Glutamatergic neuron (in vitro differentiated cells): ENCODE results near the gene CACNA1C. TPM values are rescaled to one million over a fixed set of nuclear protein-coding genes. Genes with fewer than 3 reads are reported as not detected.

Experiments
- DNase-seq: peaks from one replicate; pipeline ENCODE4 v3.0.0; 2022
- H3K27ac Mint-ChIP-seq: one replicate; pipeline ENCODE4 v1.8.0; 2020; ENCODE audit warnings: mild to moderate bottlenecking, mixed read lengths, inconsistent platforms; ENCODE audit not compliant: unreplicated experiment
- H3K27me3 Mint-ChIP-seq: one replicate; pipeline ENCODE4 v1.8.0; 2020; ENCODE audit warnings: mild to moderate bottlenecking, moderate library complexity, mixed read lengths, inconsistent platforms; ENCODE audit not compliant: unreplicated experiment
- H3K36me3 Mint-ChIP-seq: one replicate; pipeline ENCODE4 v1.8.0; 2020; ENCODE audit warnings: mild to moderate bottlenecking, mixed read lengths, inconsistent platforms; ENCODE audit not compliant: unreplicated experiment
- H3K4me1 Mint-ChIP-seq: one replicate; pipeline ENCODE4 v1.8.0; 2020; ENCODE audit warnings: mild to moderate bottlenecking, low read depth, mixed read lengths, inconsistent platforms; ENCODE audit not compliant: unreplicated experiment
- H3K4me3 Mint-ChIP-seq: one replicate; pipeline ENCODE4 v1.8.0; 2020; ENCODE audit warnings: mild to moderate bottlenecking, mixed read lengths, inconsistent platforms; ENCODE audit not compliant: unreplicated experiment
- H3K9me3 Mint-ChIP-seq: one replicate; pipeline ENCODE4 v1.8.0; 2020; ENCODE audit warnings: mild to moderate bottlenecking, moderate library complexity, mixed read lengths, inconsistent platforms; ENCODE audit not compliant: unreplicated experiment
- total RNA-seq: library from RNA; stranded (reverse); fragmentation: NEBNext Ultra II Directional; extraction: Animal tissue kit (Norgen Biotek cat#: 25700); gene quantifications from one replicate; pipeline ENCODE4 v1.2.1, GENCODE V29; 2021; ENCODE audit not compliant: unreplicated experiment
- TF ChIP-seq, protein P1 (sequence below): fragments of 200-600 bp; sonication (generic); IDR thresholded peaks from one replicate; pipeline ENCODE4 v1.5.0; 2021; ENCODE audit not compliant: partially characterized antibody, unreplicated experiment

The CACNA1C gene
- total RNA-seq, 1 donor from 2014 or later = 11.0 TPM

DNA sequence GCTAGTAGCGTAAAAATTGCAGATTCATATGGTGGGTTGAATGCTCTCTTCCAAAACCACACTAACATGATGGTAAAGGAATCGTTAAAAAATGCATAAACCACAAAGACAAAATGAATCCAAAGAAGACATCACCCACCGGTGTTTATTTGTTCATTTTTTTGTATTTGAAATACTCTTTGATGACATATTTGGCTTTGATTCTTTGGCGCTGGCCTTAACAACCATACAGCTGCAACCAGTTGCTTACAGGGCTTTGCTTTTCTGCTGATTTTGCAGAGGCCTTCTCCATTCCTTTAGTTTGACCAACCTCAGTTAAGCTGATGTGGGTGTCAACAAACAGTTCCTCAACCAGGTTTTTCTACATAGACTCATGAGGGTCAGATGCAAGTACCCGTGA lies 103.5 kb downstream of the CACNA1C start:
- Mint-ChIP-seq H3K27ac (no peak overlapping the region), H3K27me3 (peaks cover 3% of the 10 kb centered on the region), H3K36me3 (no peaks in the 10 kb centered on the region), H3K4me1 (peaks cover 7% of the 10 kb centered on the region), H3K9me3 (peaks cover 2% of the 10 kb centered on the region), H3K4me3 (no peak overlapping the region)
- DNase-seq = no peak
- TF ChIP-seq, protein P1, sequence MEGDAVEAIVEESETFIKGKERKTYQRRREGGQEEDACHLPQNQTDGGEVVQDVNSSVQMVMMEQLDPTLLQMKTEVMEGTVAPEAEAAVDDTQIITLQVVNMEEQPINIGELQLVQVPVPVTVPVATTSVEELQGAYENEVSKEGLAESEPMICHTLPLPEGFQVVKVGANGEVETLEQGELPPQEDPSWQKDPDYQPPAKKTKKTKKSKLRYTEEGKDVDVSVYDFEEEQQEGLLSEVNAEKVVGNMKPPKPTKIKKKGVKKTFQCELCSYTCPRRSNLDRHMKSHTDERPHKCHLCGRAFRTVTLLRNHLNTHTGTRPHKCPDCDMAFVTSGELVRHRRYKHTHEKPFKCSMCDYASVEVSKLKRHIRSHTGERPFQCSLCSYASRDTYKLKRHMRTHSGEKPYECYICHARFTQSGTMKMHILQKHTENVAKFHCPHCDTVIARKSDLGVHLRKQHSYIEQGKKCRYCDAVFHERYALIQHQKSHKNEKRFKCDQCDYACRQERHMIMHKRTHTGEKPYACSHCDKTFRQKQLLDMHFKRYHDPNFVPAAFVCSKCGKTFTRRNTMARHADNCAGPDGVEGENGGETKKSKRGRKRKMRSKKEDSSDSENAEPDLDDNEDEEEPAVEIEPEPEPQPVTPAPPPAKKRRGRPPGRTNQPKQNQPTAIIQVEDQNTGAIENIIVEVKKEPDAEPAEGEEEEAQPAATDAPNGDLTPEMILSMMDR = no peak

DNA sequence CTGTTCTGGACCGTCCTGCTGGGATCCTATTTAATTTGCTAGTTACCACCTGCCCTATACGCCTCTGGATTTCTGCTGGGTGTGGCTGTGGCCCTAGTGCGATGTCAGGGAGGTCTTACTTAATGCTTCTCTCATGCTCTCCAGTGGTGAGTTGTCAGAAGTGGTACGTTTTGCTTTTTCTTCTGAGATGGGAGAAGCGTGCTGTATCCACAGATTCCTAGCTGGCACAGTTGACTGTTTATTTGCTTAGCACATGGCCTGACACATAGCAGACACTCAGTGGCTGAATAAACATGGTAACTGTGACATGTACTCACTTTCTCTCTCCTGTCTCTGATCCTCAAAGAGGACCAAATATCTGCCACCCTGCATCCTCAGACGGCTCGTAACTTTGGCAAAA lies 107.3 kb downstream of the CACNA1C start:
- peaks cover under 1% of the 10 kb centered on the region for H3K27me3 Mint-ChIP-seq
- H3K36me3 Mint-ChIP-seq = no peaks in the 10 kb centered on the region
- no peak overlapping the region for H3K27ac Mint-ChIP-seq
- H3K9me3 Mint-ChIP-seq = peaks cover 2% of the 10 kb centered on the region
- H3K4me3 Mint-ChIP-seq = no peak overlapping the region
- peaks cover 4% of the 10 kb centered on the region for H3K4me1 Mint-ChIP-seq
- TF ChIP-seq, protein P1 = no peak
- no peak for DNase-seq

DNA sequence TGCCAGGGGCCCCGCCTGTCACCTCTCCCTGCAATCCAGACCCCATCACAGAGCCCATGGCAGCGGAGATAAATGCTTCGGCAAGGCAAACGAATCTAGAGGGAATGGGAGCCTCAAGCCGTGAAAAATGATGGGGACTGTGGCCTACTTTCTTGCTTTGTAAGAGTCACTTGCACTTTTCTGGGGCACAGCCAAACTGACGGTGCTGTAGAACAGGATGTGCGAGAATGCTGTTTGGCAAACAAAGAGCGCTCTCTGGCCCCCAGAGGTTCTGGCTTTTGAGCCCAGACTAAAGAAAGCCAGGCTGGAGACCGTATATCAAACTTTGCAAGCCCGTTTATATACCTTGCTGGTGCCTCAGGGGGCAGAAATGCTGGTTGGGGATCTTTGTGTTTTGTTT lies 108.7 kb downstream of the CACNA1C start:
- Mint-ChIP-seq H3K27ac (no peak overlapping the region), H3K9me3 (peaks cover 2% of the 10 kb centered on the region), H3K36me3 (peaks cover 1% of the 10 kb centered on the region), H3K27me3 (no peaks in the 10 kb centered on the region), H3K4me1 (no peaks in the 10 kb centered on the region), H3K4me3 (no peak overlapping the region)
- DNase-seq = no peak
- TF ChIP-seq, protein P1 = no peak

DNA sequence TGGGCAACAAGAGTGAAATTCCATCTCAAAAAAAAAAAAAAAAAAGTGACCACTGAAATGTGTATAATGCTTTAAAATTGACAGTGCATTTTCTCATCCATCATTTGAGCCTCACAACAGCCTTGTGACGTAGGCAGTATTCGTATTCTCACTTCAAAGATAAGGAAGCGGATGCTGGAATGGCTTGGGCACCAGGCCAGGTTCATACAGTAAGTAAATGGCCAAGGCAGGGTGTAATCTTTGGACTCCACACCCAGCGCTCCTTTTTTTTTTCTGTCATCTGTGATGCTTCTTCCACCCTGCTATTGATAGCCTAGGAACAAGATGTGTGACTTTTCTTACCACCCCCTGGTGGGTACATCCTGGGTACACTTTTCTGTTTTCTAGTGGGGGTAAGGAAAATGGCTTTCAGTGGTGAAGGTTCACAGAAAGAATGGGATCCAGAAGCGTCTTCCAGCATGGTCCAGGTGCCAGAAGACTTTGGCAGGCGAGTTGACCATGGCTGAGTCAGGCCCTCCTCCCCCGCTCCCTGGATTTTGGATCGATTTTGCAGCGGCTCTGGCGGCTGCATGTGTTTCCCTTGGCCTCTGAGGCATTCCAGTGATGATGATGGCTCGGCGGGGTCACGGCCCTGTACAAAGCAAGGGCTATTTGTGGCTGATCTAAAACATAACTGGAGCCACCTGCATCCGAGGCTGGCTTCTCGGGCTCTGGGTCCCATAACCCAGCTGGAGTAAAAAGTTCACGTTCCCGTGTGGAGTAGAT lies 110.6 kb downstream of the CACNA1C start:
- H3K36me3 Mint-ChIP-seq = peaks cover 14% of the 10 kb centered on the region

DNA sequence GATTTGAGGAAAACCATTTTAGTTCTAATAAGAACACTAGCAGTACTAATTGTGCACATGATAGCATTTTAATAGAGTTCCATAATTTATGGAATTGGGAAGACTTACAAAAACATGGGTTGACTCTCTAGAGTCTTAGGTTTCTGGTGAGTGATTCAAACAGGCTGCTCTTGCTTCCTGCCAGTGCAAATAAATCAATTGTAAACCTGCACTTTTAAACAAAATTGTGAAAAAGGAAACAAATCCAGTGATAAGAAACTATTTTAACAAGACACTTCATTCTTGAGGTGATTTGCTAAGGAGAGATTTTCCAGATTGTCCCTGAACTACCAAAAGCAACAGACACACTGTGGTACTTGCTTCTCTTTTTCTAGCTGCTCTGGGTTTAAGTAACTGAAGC lies 112.2 kb downstream of the CACNA1C start:
- Mint-ChIP-seq H3K36me3 (peaks cover 14% of the 10 kb centered on the region), H3K4me1 (no peaks in the 10 kb centered on the region), H3K9me3 (peaks cover 4% of the 10 kb centered on the region), H3K27ac (no peak overlapping the region), H3K27me3 (no peaks in the 10 kb centered on the region), H3K4me3 (no peak overlapping the region)
- TF ChIP-seq, protein P1 = no peak
- no peak for DNase-seq

More for the DNA sequence above, 110.6 kb downstream of the CACNA1C start:
- H3K27ac Mint-ChIP-seq = no peak overlapping the region
- H3K9me3 Mint-ChIP-seq = peaks cover 6% of the 10 kb centered on the region
- no peaks in the 10 kb centered on the region for H3K27me3 Mint-ChIP-seq
- H3K4me3 Mint-ChIP-seq = no peak overlapping the region
- H3K4me1 Mint-ChIP-seq = no peaks in the 10 kb centered on the region
- TF ChIP-seq, protein P1 = no peak
- no peak for DNase-seq
